Left colon (tissue), 2 donors: ENCODE data around the gene C12orf42. TPM values are rescaled to one million over a fixed set of nuclear protein-coding genes. Genes with fewer than 3 reads are reported as not detected.

Experiments used
- ATAC-seq: fragments of 200-7000 bp; cut with Tn5 transposase; one replicate; pipeline ENCODE4 v1.9.1; 2020; ENCODE audit warnings: mild to moderate bottlenecking, moderate library complexity
- DNase-seq, 2 donors: peaks; one replicate each; pipeline ENCODE4 v3.0.0-alpha.2; 2020
- intact Hi-C, 2 donors: fragments of 100-400 bp; cut with DNase I in 1 of 2; cut with micrococcal nuclease in 1 of 2; formaldehyde crosslinking; loops; one replicate each; pipeline versions ENCODE4 v1.11.2 to v1.14.0; 2022; cut with DNase I, micrococcal nuclease
- long read RNA-seq: library from polyadenylated mRNA; unstranded; transcript quantifications from one replicate; pipeline ENCODE4 v2.0.0, GENCODE V29; 2021
- total RNA-seq, 2 donors: library from RNA; stranded (reverse); fragmentation: NEBNext Ultra II Directional; extraction: Animal tissue kit (Norgen Biotek cat#: 25700); gene quantifications; one replicate each; pipeline ENCODE4 v1.2.1, GENCODE V29; 2021
- donor health status: DM: no; HTN: no; CAD: no.
- donor health status: DM: yes; HTN: yes; CAD: no.

C12orf42 gene
- not detected for total RNA-seq
- long read RNA-seq, result 0 reads

GRCh38 chr12:103495469-103496456 lies at the start of gene C12orf42:
Gene C12orf42 (minus strand): TSS chr12:103495968. CDS start chr12:103478426, 17,542 bp downstream.
- DNase-seq (peak; percentile 34 to 57), ATAC-seq (peak; percentile 52)
- intact Hi-C loops, result no loop called here

- DNase-seq (no peak), ATAC-seq (no peak)
- intact Hi-C loops, result loop anchor here in 1 of 2 donors (10.0 kb wide), 1 partner anchor 597 kb away; no protein-coding TSS in a partner anchor
Measured at GRCh38 chr12:103542078-103542477, 46.3 kb upstream of the C12orf42 start.

DNA sequence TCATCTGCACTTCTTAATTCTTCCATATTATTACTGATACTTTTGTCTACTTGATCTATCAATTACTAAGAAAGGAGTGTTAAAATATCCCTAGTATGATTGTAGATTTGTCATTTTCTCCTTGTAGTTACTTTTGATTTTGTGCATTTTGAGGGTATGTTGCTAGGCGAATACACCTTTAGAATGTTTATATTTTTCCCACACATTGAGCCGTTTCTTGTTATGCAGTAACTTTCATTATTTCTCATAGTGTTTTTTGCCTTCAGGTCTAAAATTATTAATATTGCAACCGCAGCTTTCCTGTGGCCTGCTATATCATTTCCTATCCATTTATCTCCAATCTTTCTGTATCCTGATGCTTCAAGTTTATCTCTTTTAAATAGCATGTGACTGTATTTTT lies 44.6 kb upstream of the C12orf42 start:
- ATAC-seq (no peak), DNase-seq (no peak)
- intact Hi-C loops, result loop anchor here in 1 of 2 donors (10.0 kb wide), 1 partner anchor 596 kb away; no protein-coding TSS in a partner anchor

DNA sequence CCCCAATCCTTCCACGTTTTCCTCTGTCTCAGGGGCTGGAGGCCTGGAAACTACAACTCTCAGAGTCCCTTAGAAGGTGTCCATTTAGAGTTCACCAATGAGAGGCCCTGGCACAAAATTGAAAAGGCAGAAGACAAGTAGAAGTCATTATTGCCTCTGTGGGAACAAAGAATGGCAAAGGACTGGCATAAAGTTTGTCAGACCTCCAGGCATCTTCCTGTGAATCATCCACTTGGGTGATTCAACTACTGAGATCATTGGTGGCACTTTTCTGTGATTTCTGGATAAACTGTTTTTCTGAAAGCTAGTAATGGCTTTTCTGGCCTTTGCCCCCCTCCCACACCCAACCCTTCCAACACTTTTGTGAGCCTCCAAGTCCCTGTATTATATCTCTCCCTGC lies 42.6 kb upstream of the C12orf42 start:
- ATAC-seq, result no peak
- DNase-seq, result no peak
- intact Hi-C loops, result no loop called here

DNA sequence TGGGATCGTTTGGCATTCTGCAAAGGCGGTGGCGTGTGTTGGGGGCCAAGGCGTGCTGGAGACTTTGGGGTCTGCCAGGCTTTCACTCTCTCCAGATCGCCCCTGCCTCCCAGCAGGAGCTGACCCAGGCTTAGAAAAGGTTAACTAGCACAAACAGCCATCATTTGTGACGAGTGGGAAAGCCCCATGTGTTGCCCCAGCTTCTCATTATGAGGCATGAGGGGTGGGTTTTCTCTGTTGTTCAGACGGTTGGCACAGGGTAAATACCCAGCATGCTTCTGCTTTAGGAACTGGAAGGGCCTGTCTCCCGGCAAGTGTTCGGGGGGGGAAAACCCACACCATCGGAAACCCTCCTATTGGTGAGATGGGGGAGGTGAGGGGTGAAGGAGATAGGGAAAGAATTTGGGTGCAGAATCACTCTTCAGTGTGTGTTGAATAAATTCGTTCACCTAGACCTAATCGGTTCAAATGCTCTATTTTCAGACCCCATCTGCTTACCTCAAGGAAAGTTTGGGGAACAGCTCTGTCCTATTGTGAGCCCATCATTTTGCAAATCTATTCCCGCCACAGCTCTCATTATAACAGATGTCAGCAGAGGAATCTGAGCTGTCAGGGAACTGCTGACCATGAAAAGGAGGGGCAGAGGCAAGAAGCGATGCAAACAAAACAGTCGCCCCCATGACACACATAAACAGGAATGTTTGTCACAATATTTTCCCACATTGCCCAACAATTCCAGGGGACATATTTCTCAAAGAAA lies 34.7 kb upstream of the C12orf42 start:
- DNase-seq (no peak), ATAC-seq (no peak)
- intact Hi-C loops, result no loop called here

GRCh38 chr12:103529306-103529705 lies 33.5 kb upstream of the C12orf42 start:
- intact Hi-C loops, result no loop called here
- DNase-seq (no peak), ATAC-seq (no peak)

DNA sequence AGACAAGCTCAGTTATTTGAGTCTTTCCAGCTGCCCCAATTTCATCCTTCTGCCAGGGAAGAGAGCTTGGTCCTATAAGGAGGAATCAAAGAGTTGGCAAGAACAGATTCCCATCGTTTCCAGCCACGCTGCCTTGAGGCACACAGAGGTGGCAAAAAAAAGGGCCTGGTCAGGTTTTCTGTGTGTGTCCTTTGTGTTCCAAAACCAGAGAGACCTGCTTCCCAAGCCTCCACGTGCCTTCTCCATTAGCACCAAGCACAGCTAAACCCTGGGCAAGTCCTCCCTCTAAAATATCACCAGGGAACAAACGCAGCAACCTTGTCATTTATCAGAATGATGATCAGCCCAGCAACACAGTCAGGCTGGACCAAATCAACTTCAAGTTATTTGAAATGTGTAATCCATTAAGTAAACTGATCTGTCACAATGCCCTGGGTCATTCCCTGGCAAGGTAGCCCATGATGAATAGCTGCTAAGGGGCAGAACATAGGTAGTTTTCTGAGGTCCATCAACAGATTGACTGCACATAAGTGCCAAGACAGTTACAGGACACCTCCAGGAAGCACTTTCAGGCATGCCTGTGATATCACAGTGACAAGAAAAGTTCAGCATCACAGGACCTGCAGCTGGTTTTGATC lies 28.6 kb upstream of the C12orf42 start:
- intact Hi-C loops, result no loop called here
- ATAC-seq, result no peak
- DNase-seq, result no peak

- ATAC-seq, result no peak
- intact Hi-C loops, result no loop called here
- no peak for DNase-seq
Measured at GRCh38 chr12:103523771-103524170, 28.0 kb upstream of the C12orf42 start.

- ATAC-seq, result no peak
- intact Hi-C loops, result no loop called here
- DNase-seq, result no peak
Measured at GRCh38 chr12:103520686-103521215, 25.0 kb upstream of the C12orf42 start.

DNA sequence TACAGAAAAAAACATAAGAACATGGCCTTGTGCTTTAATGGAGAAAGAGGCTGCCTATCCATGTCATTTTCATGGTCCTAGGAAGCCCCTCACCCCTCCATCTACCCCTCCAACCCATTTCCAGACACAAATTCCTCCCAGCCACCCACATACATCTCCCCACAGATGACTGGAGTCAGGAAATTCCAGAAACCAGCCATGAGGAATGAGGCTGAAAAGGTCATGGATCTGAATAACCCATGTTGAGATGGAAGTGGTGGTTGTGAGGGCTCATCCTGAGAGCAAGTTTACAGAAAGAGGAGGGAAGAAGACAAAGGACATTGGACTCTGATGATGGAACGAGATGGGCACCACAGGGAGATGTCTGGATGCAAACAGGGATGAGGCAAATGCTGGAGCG lies 23.9 kb upstream of the C12orf42 start:
- no peak for ATAC-seq

DNA sequence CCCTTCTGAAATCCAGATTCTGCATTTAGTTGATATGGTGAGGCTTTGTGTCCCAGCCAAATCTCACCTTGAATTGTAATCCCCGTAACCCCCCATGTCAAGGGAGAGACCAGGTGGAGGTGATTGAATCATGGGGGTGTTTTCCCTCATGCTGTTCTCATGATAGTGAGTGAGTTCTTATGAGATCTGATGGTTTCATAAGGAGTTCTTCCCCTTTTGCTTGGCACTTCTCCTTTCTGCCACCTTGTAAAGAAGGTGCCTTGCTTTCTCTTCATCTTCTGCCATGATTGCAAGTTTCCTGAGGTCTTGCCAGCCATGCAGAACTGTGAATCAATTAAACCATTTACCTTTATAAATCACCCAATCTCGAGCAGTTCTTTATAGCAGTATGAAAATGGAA lies 23.1 kb upstream of the C12orf42 start:
- DNase-seq (no peak), ATAC-seq (no peak)
- intact Hi-C loops, result no loop called here

More for the DNA sequence above, 23.9 kb upstream of the C12orf42 start:
- intact Hi-C loops, result no loop called here
- no peak for DNase-seq

GRCh38 chr12:103517161-103517560 lies 21.4 kb upstream of the C12orf42 start:
- no peak for ATAC-seq
- intact Hi-C loops, result no loop called here
- no peak for DNase-seq

- no peak for ATAC-seq
- intact Hi-C loops, result no loop called here
- no peak for DNase-seq
Measured at GRCh38 chr12:103515341-103515740, 19.6 kb upstream of the C12orf42 start.

- intact Hi-C loops, result no loop called here
- ATAC-seq (no peak), DNase-seq (no peak)
Measured at GRCh38 chr12:103513875-103514274, 18.1 kb upstream of the C12orf42 start.

- intact Hi-C loops, result no loop called here
- ATAC-seq (no peak), DNase-seq (no peak)
Measured at GRCh38 chr12:103505371-103506236, 9.8 kb upstream of the C12orf42 start.

- no peak for DNase-seq
- intact Hi-C loops, result no loop called here
- ATAC-seq, result no peak
Measured at GRCh38 chr12:103504606-103505005, 8.8 kb upstream of the C12orf42 start.

- peak; percentile 54 for ATAC-seq
Measured at GRCh38 chr12:103503546-103504480, 8.0 kb upstream of the C12orf42 start.

More at GRCh38 chr12:103503546-103504480, 8.0 kb upstream of the C12orf42 start:
- peak in 1 of 2 donors; percentile 60 for DNase-seq
- intact Hi-C loops, result no loop called here
